B cell (primary cell): ENCODE results near the gene DDT. TPM values are rescaled to one million over a fixed set of nuclear protein-coding genes. Genes with fewer than 3 reads are reported as not detected.
"Not testable (repeated sequence)": the region's sequence is repeated elsewhere in the genome, so short reads cannot be mapped to it uniquely, and the experiment has no call there.

ENCODE experiments used
- ATAC-seq: fragments of 200-7000 bp; cut with Tn5 transposase; one replicate; pipeline ENCODE4 v1.10.0; 2021; ENCODE audit warnings: low read depth, mild to moderate bottlenecking, moderate number of reproducible peaks, moderate library complexity
- CTCF ChIA-PET: fragments of 350-600 bp; sonication (Branson Sonifier 250); formaldehyde crosslinking; loops from one replicate; lab custom pipeline; 2021; ENCODE audit warnings: antibody characterized with exemption, inconsistent platforms; lab: Charles Lee
- POLR2A ChIA-PET: fragments of 350-600 bp; sonication (Branson Sonifier 250); formaldehyde crosslinking; loops from one replicate; lab custom pipeline; 2021; ENCODE audit warnings: antibody characterized with exemption; lab: Charles Lee
- DNase-seq: peaks from one replicate; pipeline ENCODE4 v3.0.0; 2013
- H2AFZ ChIP-seq: 2 replicates; pipeline ENCODE4 v1.6.1; 2012; ENCODE audit warnings: mild to moderate bottlenecking, low read depth, low read length; ENCODE audit not compliant: insufficient read depth, poor library complexity, severe bottlenecking
- H3K27ac ChIP-seq, 2 donors: 1 replicate in 1 of 2; 2 replicates in 1 of 2; pipeline ENCODE4 v1.5.1; 2012 to 2013; ENCODE audit warnings: low read length in 2 of 2, mild to moderate bottlenecking in 2 of 2, moderate library complexity in 1 of 2
- H3K27me3 ChIP-seq, 4 experiments: fragments of 200-600 bp in 1 of 4; sonication (generic) in 1 of 4; replicated peaks in 1 of 4; 1 replicate in 2 of 4; 2 replicates in 2 of 4; pipeline versions ENCODE4 v1.6.1 to v1.7.0; 2013 to 2016; ENCODE audit warnings: low read length in 3 of 4, mild to moderate bottlenecking in 2 of 4, mixed read lengths in 1 of 4, moderate library complexity in 1 of 4; ENCODE audit not compliant: insufficient read depth in 4 of 4, control insufficient read depth in 3 of 4; ENCODE audit errors: control extremely low read depth in 1 of 4
- H3K36me3 ChIP-seq, 2 experiments: replicated peaks in 1 of 2; 1 replicate in 1 of 2; 2 replicates in 1 of 2; pipeline versions ENCODE4 v1.6.1 to v1.7.1; 2013; ENCODE audit warnings: low read length in 1 of 2; ENCODE audit not compliant: insufficient read depth in 2 of 2, control insufficient read depth in 1 of 2; ENCODE audit errors: control extremely low read depth in 1 of 2, extremely low read depth in 1 of 2
- H3K4me1 ChIP-seq, 2 donors: fragments of 200-600 bp in 1 of 2; sonication (generic) in 1 of 2; 1 replicate in 1 of 2; 2 replicates in 1 of 2; pipeline versions ENCODE4 v1.5.1 to v1.6.1; 2013 to 2017; ENCODE audit warnings: low read length in 2 of 2; ENCODE audit not compliant: control insufficient read depth in 2 of 2, insufficient read depth in 2 of 2
- H3K4me2 ChIP-seq: replicated peaks from 2 replicates; pipeline ENCODE3; 2012; ENCODE audit warnings: mild to moderate bottlenecking, low read depth, low read length; ENCODE audit not compliant: poor library complexity, severe bottlenecking
- H3K4me3 ChIP-seq, 5 experiments: fragments of 200-600 bp in 1 of 5; sonication (generic) in 1 of 5; 1 replicate in 3 of 5; 2 replicates in 2 of 5; pipeline versions ENCODE4 v1.5.1 to v1.7.0; 2011 to 2016; ENCODE audit warnings: low read length in 4 of 5, mild to moderate bottlenecking in 4 of 5, low read depth in 2 of 5, control low read depth in 1 of 5, moderate library complexity in 1 of 5; ENCODE audit not compliant: insufficient read depth in 1 of 5; ENCODE audit errors: control extremely low read depth in 1 of 5, extremely low read depth in 1 of 5
- H3K79me2 ChIP-seq: fragments of 200-600 bp; sonication (generic); one replicate; pipeline ENCODE4 v1.6.0; 2016; ENCODE audit warnings: low read length; ENCODE audit not compliant: control insufficient read depth, insufficient read depth
- H3K9ac ChIP-seq: fragments of 200-600 bp; sonication (generic); 2 replicates; pipeline ENCODE4 v1.6.1; 2017; ENCODE audit warnings: mild to moderate bottlenecking, low read length, moderate library complexity
- H3K9me3 ChIP-seq, 3 donors: one replicate each; pipeline versions ENCODE4 v1.6.1 to v1.7.1; 2013; ENCODE audit warnings: low read length in 2 of 3; ENCODE audit not compliant: control insufficient read depth in 2 of 3, insufficient read depth in 1 of 3; ENCODE audit errors: control extremely low read depth in 1 of 3
- H4K20me1 ChIP-seq: 2 replicates; pipeline ENCODE4 v1.6.0; 2012; ENCODE audit warnings: mild to moderate bottlenecking, low read length; ENCODE audit not compliant: insufficient read depth, control insufficient read depth, poor library complexity, severe bottlenecking
- H3K27ac Mint-ChIP-seq: one replicate; pipeline ENCODE4 v1.8.0; 2021; ENCODE audit warnings: mixed read lengths
- H3K27me3 Mint-ChIP-seq: one replicate; pipeline ENCODE4 v1.8.0; 2021; ENCODE audit warnings: mixed read lengths
- H3K4me1 Mint-ChIP-seq: one replicate; pipeline ENCODE4 v1.8.0; 2021; ENCODE audit warnings: mixed read lengths
- H3K4me3 Mint-ChIP-seq: one replicate; pipeline ENCODE4 v1.8.0; 2021; ENCODE audit warnings: mixed read lengths
- H3K9me3 Mint-ChIP-seq: one replicate; pipeline ENCODE4 v1.8.0; 2022; ENCODE audit warnings: mixed read lengths; ENCODE audit not compliant: insufficient read depth
- EZH2 ChIP-seq: IDR thresholded peaks from 2 replicates; pipeline ENCODE4 v1.6.1; 2012; ENCODE audit warnings: borderline replicate concordance, low read depth, mild to moderate bottlenecking, moderate library complexity, low read length; ENCODE audit not compliant: insufficient read depth, poor library complexity, severe bottlenecking
- WGBS: methylation state at CpG from one replicate; pipeline ENCODE4 v1.1.5; 2013; ENCODE audit warnings: missing lambda C conversion rate; ENCODE audit not compliant: insufficient coverage; 5-methylcytosine and 5-hydroxymethylcytosine counted together
- intact Hi-C: fragments of 100-400 bp; cut with micrococcal nuclease; formaldehyde crosslinking; loops from one replicate; pipeline ENCODE4 v1.10.0; 2022
- polyA plus RNA-seq: library from polyadenylated mRNA; depleted of rRNA; stranded (reverse); fragments of >200 nt; gene quantifications from 2 replicates; pipeline ENCODE4 v1.2.3, GENCODE V29; 2012
- total RNA-seq, 2 donors: library from RNA; stranded (reverse); fragments of 120-200 nt in 1 of 2; gene quantifications; 1 replicate in 1 of 2; 2 replicates in 1 of 2; pipeline versions ENCODE4 v1.2.3 to v1.2.4, GENCODE V29; 2013 to 2022
- TF ChIP-seq, protein P1 (sequence below): fragments of 200-600 bp; IDR thresholded peaks from one replicate; pipeline ENCODE4 v1.8.0; 2022; ENCODE audit warnings: antibody characterized with exemption, mild to moderate bottlenecking

Gene DDT
- total and polyA plus RNA-seq, 2 donors (not counting 1 experiment from before 2014, with no cell fraction given): 105 to 142 TPM

DNA sequence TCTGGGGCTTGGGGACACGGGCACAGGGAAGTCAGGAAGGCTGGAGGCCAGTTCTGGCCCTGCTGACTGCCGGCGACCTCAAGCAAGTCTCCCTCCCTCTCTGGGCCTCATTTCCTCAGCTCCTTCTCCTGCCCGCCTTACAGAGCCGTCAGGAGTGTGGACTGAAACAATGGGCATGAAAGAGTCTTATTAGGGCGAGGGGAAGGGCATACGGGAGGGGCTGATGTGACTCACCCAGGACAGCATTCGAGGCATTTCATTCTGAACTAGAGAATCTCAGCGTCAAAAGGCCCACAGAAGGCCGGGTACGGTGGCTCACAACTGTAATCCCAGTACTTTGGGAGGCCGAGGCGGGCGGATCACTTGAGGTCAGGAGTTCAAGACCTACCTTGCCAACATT, 34.1 kb downstream of the DDT start:
- H3K4me3 ChIP-seq, H3K9me3 Mint-ChIP-seq, H2AFZ ChIP-seq, H4K20me1 ChIP-seq, H3K36me3 ChIP-seq, ATAC-seq, H3K79me2 ChIP-seq, H3K9ac ChIP-seq, H3K27me3 Mint-ChIP-seq, H3K27ac ChIP-seq, CTCF ChIA-PET, intact Hi-C loops, H3K9me3 ChIP-seq, DNase-seq, POLR2A ChIA-PET, H3K27me3 ChIP-seq, H3K4me3 Mint-ChIP-seq, H3K4me2 ChIP-seq, H3K27ac Mint-ChIP-seq, H3K4me1 ChIP-seq, H3K4me1 Mint-ChIP-seq: not testable (repeated sequence)
- WGBS: no CpG with 5 or more reads among the region's 14 CpGs

DNA sequence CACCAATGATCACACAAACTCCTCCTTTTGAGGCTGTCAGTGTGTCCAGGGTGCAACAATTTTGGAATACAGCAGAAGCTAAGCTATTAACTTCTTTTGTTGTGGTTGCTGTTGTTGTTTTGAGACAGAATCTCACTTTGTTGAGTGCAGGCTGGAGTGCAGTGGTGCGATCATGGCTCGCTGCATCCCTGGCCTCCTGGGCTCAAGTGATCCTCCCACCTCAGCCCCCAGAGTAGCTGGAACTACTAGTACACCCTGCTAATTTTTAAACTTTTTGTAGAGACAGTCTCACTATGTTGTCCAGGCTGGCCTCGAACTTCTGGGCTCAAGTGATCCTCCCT, 35.3 kb downstream of the DDT start:
- no peak overlapping the region for H2AFZ ChIP-seq

More for the DNA sequence above, 35.3 kb downstream of the DDT start:
- no peak overlapping the region for H3K4me3 ChIP-seq
- H3K79me2 ChIP-seq: no peaks in the 10 kb centered on the region
- H3K27ac Mint-ChIP-seq: no peak overlapping the region
- H3K27me3 Mint-ChIP-seq: no peaks in the 10 kb centered on the region
- H3K27me3 ChIP-seq: no peaks in the 10 kb centered on the region
- DNase-seq (no peak), ATAC-seq (no peak)
- H3K4me1 ChIP-seq: no peaks in the 10 kb centered on the region
- H4K20me1 ChIP-seq: no peaks in the 10 kb centered on the region
- no peak overlapping the region for H3K9ac ChIP-seq
- WGBS: 74% methylated on average over 3 of the region's 3 CpGs
- no peaks in the 10 kb centered on the region for H3K9me3 ChIP-seq
- no peak overlapping the region for H3K4me3 Mint-ChIP-seq
- H3K27ac ChIP-seq: no peak overlapping the region
- no peaks in the 10 kb centered on the region for H3K36me3 ChIP-seq
- no peaks in the 10 kb centered on the region for H3K9me3 Mint-ChIP-seq
- intact Hi-C loops: no loop called here
- H3K4me1 Mint-ChIP-seq: no peaks in the 10 kb centered on the region
- ChIA-PET POLR2A (no interaction called here), CTCF (interaction anchor here (0.6 kb wide), 1 partner anchor 51 kb away, joined by 3 read pairs; no protein-coding TSS in a partner anchor)
- TF ChIP-seq EZH2: no peak
- TF ChIP-seq, protein P1, sequence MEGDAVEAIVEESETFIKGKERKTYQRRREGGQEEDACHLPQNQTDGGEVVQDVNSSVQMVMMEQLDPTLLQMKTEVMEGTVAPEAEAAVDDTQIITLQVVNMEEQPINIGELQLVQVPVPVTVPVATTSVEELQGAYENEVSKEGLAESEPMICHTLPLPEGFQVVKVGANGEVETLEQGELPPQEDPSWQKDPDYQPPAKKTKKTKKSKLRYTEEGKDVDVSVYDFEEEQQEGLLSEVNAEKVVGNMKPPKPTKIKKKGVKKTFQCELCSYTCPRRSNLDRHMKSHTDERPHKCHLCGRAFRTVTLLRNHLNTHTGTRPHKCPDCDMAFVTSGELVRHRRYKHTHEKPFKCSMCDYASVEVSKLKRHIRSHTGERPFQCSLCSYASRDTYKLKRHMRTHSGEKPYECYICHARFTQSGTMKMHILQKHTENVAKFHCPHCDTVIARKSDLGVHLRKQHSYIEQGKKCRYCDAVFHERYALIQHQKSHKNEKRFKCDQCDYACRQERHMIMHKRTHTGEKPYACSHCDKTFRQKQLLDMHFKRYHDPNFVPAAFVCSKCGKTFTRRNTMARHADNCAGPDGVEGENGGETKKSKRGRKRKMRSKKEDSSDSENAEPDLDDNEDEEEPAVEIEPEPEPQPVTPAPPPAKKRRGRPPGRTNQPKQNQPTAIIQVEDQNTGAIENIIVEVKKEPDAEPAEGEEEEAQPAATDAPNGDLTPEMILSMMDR: no peak
- H3K4me2 ChIP-seq: no peak overlapping the region
